HCT116 (cell line): Measurements from ENCODE around the gene UPK1B. TPM values are rescaled to one million over a fixed set of nuclear protein-coding genes. Genes with fewer than 3 reads are reported as not detected.

Source experiments
- ATAC-seq: fragments of 200-7000 bp; cut with Tn5 transposase; 2 replicates; pipeline ENCODE4 v1.9.1; 2020; ENCODE audit warnings: mild to moderate bottlenecking, moderate library complexity
- BruUV-seq: library from RNA; stranded (reverse); fragments of 400-500 nt; replicated peaks from 2 replicates; lab custom pipeline; 2021; lab: Mats Ljungman, UMichigan
- CTCF ChIA-PET: fragments of 300-600 bp; sonication (Branson Sonifier 250); formaldehyde crosslinking; loops from one replicate; lab custom pipeline; 2021; ENCODE audit warnings: antibody characterized with exemption; lab: Charles Lee
- POLR2A ChIA-PET: fragments of 300-600, 350-600 bp; sonication (Branson Sonifier 250); formaldehyde crosslinking; loops from one replicate; lab custom pipeline; 2021; ENCODE audit warnings: antibody characterized with exemption; lab: Charles Lee
- RAD21 ChIA-PET, 2 experiments: fragments of 300-600 bp; sonication (Branson Sonifier 250); formaldehyde crosslinking; loops; one replicate each; lab custom pipeline; 2023; ENCODE audit warnings: low total read pairs in 2 of 2; ENCODE audit not compliant: uncharacterized antibody in 2 of 2, unreplicated experiment in 2 of 2, low non-redundant PET in 1 of 2; lab: Charles Lee
- DNase-seq: peaks from one replicate; pipeline ENCODE4 v3.0.0-alpha.2; 2010; ENCODE audit warnings: low read depth, low spot score
- H2AFZ ChIP-seq: fragments of 200-600 bp; shearing (Covaris generic), sonication (generic); 2 replicates; pipeline ENCODE4 v1.6.1; 2017; ENCODE audit warnings: low read depth, mixed run types, mixed read lengths, antibody characterized with exemption, low read length; ENCODE audit not compliant: poor library complexity, severe bottlenecking
- H3K27ac ChIP-seq: 2 replicates; pipeline ENCODE4 v1.5.1; 2012; ENCODE audit warnings: low read depth, low read length
- H3K27me3 ChIP-seq: fragments of 200-600 bp; sonication (generic); 2 replicates; pipeline ENCODE4 v1.6.1; 2016; ENCODE audit warnings: mixed run types, low read length, mixed read lengths; ENCODE audit not compliant: insufficient read depth
- H3K36me3 ChIP-seq, 2 experiments: fragments of 200-500 bp in 1 of 2; fragments of 200-600 bp in 1 of 2; sonication (Bioruptor generic) in 1 of 2; sonication (generic) in 1 of 2; 2 replicates each; pipeline versions ENCODE4 v1.5.1 to v1.6.1; 2014 to 2016; ENCODE audit warnings: low read length in 2 of 2, inconsistent platforms in 1 of 2, mixed read lengths in 1 of 2, mixed run types in 1 of 2; ENCODE audit not compliant: insufficient read depth in 2 of 2, control insufficient read depth in 1 of 2
- H3K4me1 ChIP-seq, 2 experiments: fragments of 200-600 bp in 1 of 2; sonication (generic) in 1 of 2; 2 replicates each; pipeline versions ENCODE4 v1.5.1 to v1.6.1; 2012 to 2017; ENCODE audit warnings: low read length in 2 of 2, inconsistent platforms in 1 of 2, mild to moderate bottlenecking in 1 of 2, mixed read lengths in 1 of 2, mixed run types in 1 of 2, moderate library complexity in 1 of 2; ENCODE audit not compliant: insufficient read depth in 2 of 2, control insufficient read depth in 1 of 2
- H3K4me2 ChIP-seq: fragments of 200-600 bp; sonication (generic); 2 replicates; pipeline ENCODE4 v1.6.1; 2017; ENCODE audit warnings: mixed run types, low read length, mixed read lengths
- H3K4me3 ChIP-seq, 2 experiments: fragments of 200-600 bp in 1 of 2; sonication (generic) in 1 of 2; replicated peaks in 1 of 2; 2 replicates each; pipeline ENCODE4 v1.5.1; 2011 to 2016; ENCODE audit warnings: low read length in 2 of 2, control low read depth in 1 of 2, low read depth in 1 of 2, mild to moderate bottlenecking in 1 of 2, mixed read lengths in 1 of 2, mixed run types in 1 of 2
- H3K79me2 ChIP-seq: fragments of 200-600 bp; sonication (generic); 2 replicates; pipeline ENCODE4 v1.6.1; 2017; ENCODE audit warnings: mild to moderate bottlenecking, mixed run types, low read length, moderate library complexity, mixed read lengths; ENCODE audit not compliant: insufficient read depth
- H3K9ac ChIP-seq: fragments of 200-600 bp; sonication (generic); 2 replicates; pipeline ENCODE4 v1.6.1; 2016; ENCODE audit warnings: low read length, mixed read lengths
- H3K9me2 ChIP-seq: fragments of 200-600 bp; sonication (generic), shearing (Covaris generic); 2 replicates; pipeline ENCODE4 v1.6.1; 2017; ENCODE audit warnings: mixed run types, mild to moderate bottlenecking, moderate library complexity; ENCODE audit not compliant: insufficient read depth
- H3K9me3 ChIP-seq, 2 experiments: fragments of 200-500 bp in 1 of 2; fragments of 200-600 bp in 1 of 2; sonication (Bioruptor generic) in 1 of 2; sonication (generic) in 1 of 2; 2 replicates each; pipeline ENCODE4 v1.6.1; 2014 to 2017; ENCODE audit warnings: low read length in 2 of 2, mixed read lengths in 2 of 2, inconsistent platforms in 1 of 2, low read depth in 1 of 2, mild to moderate bottlenecking in 1 of 2, mixed run types in 1 of 2, moderate library complexity in 1 of 2; ENCODE audit not compliant: control insufficient read depth in 1 of 2, insufficient read depth in 1 of 2
- H4K20me1 ChIP-seq: fragments of 200-600 bp; sonication (generic), shearing (Covaris generic); 2 replicates; pipeline ENCODE4 v1.6.1; 2017; ENCODE audit warnings: mixed run types, mild to moderate bottlenecking, moderate library complexity; ENCODE audit not compliant: insufficient read depth
- CBX3 ChIP-seq: IDR thresholded peaks from 2 replicates; pipeline ENCODE4 v1.6.1; 2012; ENCODE audit warnings: low read depth
- CEBPB ChIP-seq: IDR thresholded peaks from 2 replicates; pipeline ENCODE4 v1.6.1; 2012; ENCODE audit warnings: low read depth
- CTCF ChIP-seq, 3 experiments: fragments of 200-600 bp in 1 of 3; sonication (generic) in 1 of 3; IDR thresholded peaks in 2 of 3; conservative IDR thresholded peaks in 1 of 3; 2 replicates each; pipeline ENCODE4 v1.5.1; 2012 to 2017; ENCODE audit warnings: low read depth in 2 of 3, low read length in 2 of 3, antibody characterized with exemption in 1 of 3, borderline replicate concordance in 1 of 3, control low read depth in 1 of 3, mild to moderate bottlenecking in 1 of 3, mixed read lengths in 1 of 3, mixed run types in 1 of 3, moderate library complexity in 1 of 3; ENCODE audit not compliant: insufficient read depth in 1 of 3
- EGR1 ChIP-seq: IDR thresholded peaks from 2 replicates; pipeline ENCODE4 v1.6.1; 2012; ENCODE audit warnings: low read depth
- ELF1 ChIP-seq: IDR thresholded peaks from 2 replicates; pipeline ENCODE4 v1.6.1; 2012; ENCODE audit warnings: low read depth, borderline replicate concordance
- EZH2 ChIP-seq: fragments of 200-600 bp; sonication (generic); IDR thresholded peaks from 2 replicates; pipeline ENCODE4 v1.6.1; 2017; ENCODE audit warnings: antibody characterized with exemption, mixed run types
- MAX ChIP-seq: IDR thresholded peaks from 2 replicates; pipeline ENCODE4 v1.6.1; 2012
- SIN3A ChIP-seq: IDR thresholded peaks from 2 replicates; pipeline ENCODE4 v1.6.1; 2012; ENCODE audit warnings: low read depth
- ZFX ChIP-seq: fragments of 450-650 bp; IDR thresholded peaks from 2 replicates; pipeline ENCODE4 v1.6.1; 2017
- intact Hi-C: fragments of 100-400 bp; cut with micrococcal nuclease; formaldehyde crosslinking; loops from 2 replicates; pipeline ENCODE4 v1.10.0; 2022
- total RNA-seq: library from RNA; stranded (reverse); gene quantifications from one replicate; pipeline ENCODE4 v1.2.1, GENCODE V29; 2021; ENCODE audit not compliant: unreplicated experiment

The UPK1B gene
- total RNA-seq, 1 experiment from 2014 or later, result not detected

- Histone ChIP-seq H3K9ac (no peak overlapping the region), H3K4me2 (no peak overlapping the region), H2AFZ (no peak overlapping the region), H3K9me3 (no peaks in the 10 kb centered on the region), H3K4me1 (no peaks in the 10 kb centered on the region), H3K36me3 (no peaks in the 10 kb centered on the region), H3K27me3 (no peaks in the 10 kb centered on the region), H3K9me2 (no peaks in the 10 kb centered on the region), H3K4me3 (no peak overlapping the region), H3K27ac (no peak overlapping the region), H3K79me2 (no peaks in the 10 kb centered on the region), H4K20me1 (no peaks in the 10 kb centered on the region)
- DNase-seq (no peak), ATAC-seq (no peak)
- intact Hi-C loops, result no loop called here
- RAD21 ChIA-PET, result no interaction called here
- TF ChIP-seq EGR1 (no peak), EZH2 (no peak), CBX3 (no peak), SIN3A (no peak), CEBPB (no peak), ZFX (no peak), ELF1 (no peak), MAX (no peak), CTCF (IDR thresholded peaks at IDR 0.05 in 2 of 3, conservative IDR thresholded peaks at IDR 0.05 in 1 of 3; ENCODE audit: borderline replicate concordance in 1 of 3, insufficient read depth in 1 of 3, low read depth in 2 of 3, low read length in 2 of 3) (no peak)
- no TSS peak for BruUV-seq
- POLR2A ChIA-PET, result interaction anchor here (1.9 kb wide), 1 partner anchor 93 kb away, joined by 4 read pairs; the partner anchor contains the start of gene B4GALT4
- CTCF ChIA-PET, result interaction anchor here (2.1 kb wide), 1 partner anchor 93 kb away, joined by 6 read pairs; the partner anchor contains the start of gene B4GALT4
These were observed 25.9 kb upstream of the UPK1B start for GRCh38 chr3:119147494-119147893.
